Right lobe of liver (tissue), 6 donors: ENCODE measurements around the gene APOBEC4. TPM values are rescaled to one million over a fixed set of nuclear protein-coding genes. Genes with fewer than 3 reads are reported as not detected.
A peak's percentile ranks its signal among the peaks of the same experiment; 100 is the strongest.

Experiments used
- ATAC-seq, 4 donors: fragments of 200-7000 bp; cut with Tn5 transposase; one replicate each; pipeline ENCODE4 v1.9.1; 2020; ENCODE audit warnings: mild to moderate bottlenecking in 4 of 4, moderate library complexity in 4 of 4
- DNase-seq, 3 donors: peaks; one replicate each; pipeline ENCODE4 v3.0.0-alpha.2; 2020
- H3K27ac ChIP-seq, 3 donors: fragments of 200-600 bp; one replicate each; pipeline ENCODE4 v1.8.0; 2022
- H3K27me3 ChIP-seq, 2 donors: fragments of 200-600 bp; one replicate each; pipeline ENCODE4 v1.8.0; 2022
- H3K36me3 ChIP-seq, 4 donors: fragments of 200-600 bp; sonication (generic) in 1 of 4; one replicate each; pipeline versions ENCODE4 v1.5.1 to v1.8.0; 2017 to 2022; ENCODE audit warnings: control low read depth in 1 of 4
- H3K4me1 ChIP-seq, 4 donors: fragments of 200-600 bp; sonication (generic) in 1 of 4; one replicate each; pipeline versions ENCODE4 v1.5.1 to v1.8.0; 2017 to 2022; ENCODE audit warnings: control low read depth in 1 of 4
- H3K4me3 ChIP-seq, 3 donors: fragments of 200-600 bp; one replicate each; pipeline ENCODE4 v1.8.0; 2022
- H3K9me3 ChIP-seq, 4 donors: fragments of 200-600 bp; sonication (generic) in 1 of 4; one replicate each; pipeline versions ENCODE4 v1.5.1 to v1.8.0; 2017 to 2022; ENCODE audit warnings: control low read depth in 1 of 4
- CTCF ChIP-seq, 4 donors: fragments of 200-600 bp in 3 of 4; fragments of 450-650 bp in 1 of 4; IDR thresholded peaks; one replicate each; pipeline versions ENCODE4 v1.5.1 to v1.8.0; 2016 to 2022; ENCODE audit warnings: antibody characterized with exemption in 4 of 4, mild to moderate bottlenecking in 2 of 4
- POLR2A ChIP-seq: fragments of 450-650 bp; IDR thresholded peaks from one replicate; pipeline ENCODE4 v1.6.1; 2017; ENCODE audit warnings: antibody characterized with exemption, mild to moderate bottlenecking
- WGBS: methylation state at CpG from one replicate; pipeline ENCODE4 v1.1.6; 2018; ENCODE audit warnings: low coverage, low lambda C conversion rate; ENCODE audit not compliant: insufficient coverage; ENCODE audit errors: missing lambda C conversion rate; 5-methylcytosine and 5-hydroxymethylcytosine counted together
- intact Hi-C, 2 donors: fragments of 100-400 bp; cut with DNase I; formaldehyde crosslinking; loops; one replicate each; pipeline versions ENCODE4 v1.11.2 to v1.14.1; 2022
- total RNA-seq, 6 experiments: library from RNA; depleted of rRNA in 2 of 6; stranded (reverse); fragments of >200 nt in 2 of 6; fragmentation: NEBNext Ultra II Directional in 3 of 6; extraction: Animal tissue kit (Norgen Biotek cat#: 25700) in 3 of 6; gene quantifications; one replicate each; pipeline versions ENCODE4 v1.1.0 to v1.2.4, GENCODE V29; 2016 to 2023
- donor health status: DM: no; HTN: yes; CAD: no.
- donor health status: DM: no; HTN: no; CAD: no.
- donor health status: DM: no; HTN: no; CAD: no.
- donor health status: DM: no; HTN: yes; CAD: no.
- donor health status: DM: no; HTN: yes; CAD: no.

Gene APOBEC4
- total RNA-seq, 6 experiments from 2014 or later: not detected

GRCh38 chr1:183607322-183607980, 45.7 kb downstream of the APOBEC4 start:
- peaks cover 0 to 14% (median 0%) of the 10 kb centered on the region in 4 donors for H3K4me1 ChIP-seq
- H3K27ac ChIP-seq: no peak overlapping the region
- no peaks in the 10 kb centered on the region for H3K27me3 ChIP-seq
- intact Hi-C loops: loop anchor here in 1 of 2 donors (5.0 kb wide), 1 partner anchor 240 kb away; no protein-coding TSS in a partner anchor
- no peak for TF ChIP-seq CTCF (IDR thresholded peaks at IDR 0.05)
- no peak for TF ChIP-seq POLR2A
- no peak for ATAC-seq
- H3K4me3 ChIP-seq: no peak overlapping the region
- no peaks in the 10 kb centered on the region for H3K9me3 ChIP-seq
- DNase-seq: no peak
- 45% methylated on average over 2 of the region's 2 CpGs for WGBS
- H3K36me3 ChIP-seq: no peaks in the 10 kb centered on the region

- ATAC-seq (no peak), DNase-seq (no peak)
- WGBS: no CpG with 5 or more reads among the region's 2 CpGs
- Histone ChIP-seq H3K4me1 (peaks cover 0 to 14% (median 0%) of the 10 kb centered on the region in 4 donors), H3K9me3 (no peaks in the 10 kb centered on the region), H3K27ac (no peak overlapping the region), H3K36me3 (no peaks in the 10 kb centered on the region), H3K27me3 (no peaks in the 10 kb centered on the region), H3K4me3 (no peak overlapping the region)
- TF ChIP-seq POLR2A (no peak), CTCF (IDR thresholded peaks at IDR 0.05) (no peak)
- intact Hi-C loops: loop anchor here in 1 of 2 donors (5.0 kb wide), 1 partner anchor 241 kb away; no protein-coding TSS in a partner anchor
Measured at GRCh38 chr1:183605904-183606303, 47.2 kb downstream of the APOBEC4 start.

- DNase-seq (peak in 2 of 3 donors; percentile 26 to 62), ATAC-seq (peak; percentile 9 to 52 (median 36))
- TF ChIP-seq POLR2A: no peak
- TF ChIP-seq CTCF (IDR thresholded peaks at IDR 0.05): no peak
- no peak overlapping the region for H3K4me3 ChIP-seq
- no peaks in the 10 kb centered on the region for H3K9me3 ChIP-seq
- H3K4me1 ChIP-seq: peaks cover 0 to 16% (median 0%) of the 10 kb centered on the region in 4 donors
- H3K27ac ChIP-seq: peak overlapping the region in 2 of 3 donors; percentile 10 to 39
- H3K27me3 ChIP-seq: no peaks in the 10 kb centered on the region
- H3K36me3 ChIP-seq: no peaks in the 10 kb centered on the region
- 64% methylated on average over 3 of the region's 8 CpGs for WGBS
- intact Hi-C loops: loop anchor here in 1 of 2 donors (5.0 kb wide), 1 partner anchor 242 kb away; no protein-coding TSS in a partner anchor
Measured at GRCh38 chr1:183604815-183605214, 48.3 kb downstream of the APOBEC4 start.

GRCh38 chr1:183604038-183604808, 48.9 kb downstream of the APOBEC4 start:
- DNase-seq (peak in 2 of 3 donors; percentile 60 to 76), ATAC-seq (peak; percentile 6 to 52 (median 34))
- Histone ChIP-seq H3K4me1 (peaks cover 0 to 16% (median 0%) of the 10 kb centered on the region in 4 donors), H3K27ac (peak overlapping the region in 2 of 3 donors; percentile 10 to 39), H3K4me3 (no peak overlapping the region), H3K9me3 (no peaks in the 10 kb centered on the region), H3K27me3 (no peaks in the 10 kb centered on the region), H3K36me3 (no peaks in the 10 kb centered on the region)
- TF ChIP-seq CTCF (IDR thresholded peaks at IDR 0.05): no peak
- TF ChIP-seq POLR2A: no peak
- intact Hi-C loops: no loop called here
- 61% methylated on average over 8 of the region's 10 CpGs for WGBS
